ENCODE measurements around the gene CEP63.

The CEP63 gene

GRCh38 chr3:134600685-134601463, 115.0 kb downstream of the CEP63 start:
- H3K9me3 Mint-ChIP-seq, result no peaks in the 10 kb centered on the region
- H3K4me1 Mint-ChIP-seq, result peaks cover 8% of the 10 kb centered on the region
- H3K27me3 Mint-ChIP-seq, result peaks cover 16% of the 10 kb centered on the region
- ATAC-seq, result peak; percentile 57
- H3K4me3 Mint-ChIP-seq, result no peak overlapping the region
- H3K27ac Mint-ChIP-seq, result no peak overlapping the region
- no peaks in the 10 kb centered on the region for H3K36me3 Mint-ChIP-seq

GRCh38 chr3:134601539-134602439, 115.9 kb downstream of the CEP63 start:
- no peaks in the 10 kb centered on the region for H3K36me3 Mint-ChIP-seq
- peaks cover 19% of the 10 kb centered on the region for H3K27me3 Mint-ChIP-seq
- H3K4me1 Mint-ChIP-seq, result peaks cover 8% of the 10 kb centered on the region
- no peak for ATAC-seq
- H3K9me3 Mint-ChIP-seq, result no peaks in the 10 kb centered on the region
- no peak overlapping the region for H3K27ac Mint-ChIP-seq
- H3K4me3 Mint-ChIP-seq, result no peak overlapping the region

- Mint-ChIP-seq H3K4me1 (peaks cover 8% of the 10 kb centered on the region), H3K36me3 (no peaks in the 10 kb centered on the region), H3K9me3 (no peaks in the 10 kb centered on the region), H3K4me3 (no peak overlapping the region), H3K27me3 (peaks cover 19% of the 10 kb centered on the region), H3K27ac (no peak overlapping the region)
- no peak for ATAC-seq
These were observed 116.6 kb downstream of the CEP63 start for GRCh38 chr3:134602440-134602814.

GRCh38 chr3:134603480-134603879, 117.6 kb downstream of the CEP63 start:
- H3K9me3 Mint-ChIP-seq, result no peaks in the 10 kb centered on the region
- H3K4me1 Mint-ChIP-seq, result peaks cover 8% of the 10 kb centered on the region
- ATAC-seq, result no peak
- H3K27me3 Mint-ChIP-seq, result peaks cover 23% of the 10 kb centered on the region
- H3K27ac Mint-ChIP-seq, result no peak overlapping the region
- H3K4me3 Mint-ChIP-seq, result no peak overlapping the region
- H3K36me3 Mint-ChIP-seq, result no peaks in the 10 kb centered on the region

GRCh38 chr3:134603956-134604355, 118.1 kb downstream of the CEP63 start:
- Mint-ChIP-seq H3K36me3 (no peaks in the 10 kb centered on the region), H3K27ac (no peak overlapping the region), H3K9me3 (no peaks in the 10 kb centered on the region), H3K4me3 (no peak overlapping the region), H3K27me3 (peaks cover 28% of the 10 kb centered on the region), H3K4me1 (peaks cover 8% of the 10 kb centered on the region)
- no peak for ATAC-seq

GRCh38 chr3:134605556-134605955, 119.7 kb downstream of the CEP63 start:
- Mint-ChIP-seq H3K9me3 (no peaks in the 10 kb centered on the region), H3K4me3 (no peak overlapping the region), H3K4me1 (peaks cover 6% of the 10 kb centered on the region), H3K27me3 (peaks cover 34% of the 10 kb centered on the region), H3K36me3 (no peaks in the 10 kb centered on the region), H3K27ac (no peak overlapping the region)
- ATAC-seq, result no peak

GRCh38 chr3:134606033-134607025, 120.5 kb downstream of the CEP63 start:
- peaks cover 31% of the 10 kb centered on the region for H3K27me3 Mint-ChIP-seq
- H3K4me3 Mint-ChIP-seq, result no peak overlapping the region
- no peaks in the 10 kb centered on the region for H3K9me3 Mint-ChIP-seq

GRCh38 chr3:134607054-134608022, 121.5 kb downstream of the CEP63 start:
- Mint-ChIP-seq H3K27me3 (peaks cover 38% of the 10 kb centered on the region), H3K36me3 (no peaks in the 10 kb centered on the region), H3K9me3 (no peaks in the 10 kb centered on the region), H3K4me1 (no peaks in the 10 kb centered on the region), H3K27ac (no peak overlapping the region), H3K4me3 (no peak overlapping the region)
- ATAC-seq, result no peak

More at GRCh38 chr3:134606033-134607025, 120.5 kb downstream of the CEP63 start:
- no peak for ATAC-seq
- Mint-ChIP-seq H3K36me3 (no peaks in the 10 kb centered on the region), H3K4me1 (no peaks in the 10 kb centered on the region), H3K27ac (no peak overlapping the region)

- no peak for ATAC-seq
- Mint-ChIP-seq H3K36me3 (no peaks in the 10 kb centered on the region), H3K27me3 (peaks cover 45% of the 10 kb centered on the region), H3K9me3 (no peaks in the 10 kb centered on the region), H3K27ac (no peak overlapping the region), H3K4me1 (no peaks in the 10 kb centered on the region), H3K4me3 (no peak overlapping the region)
These were observed 122.3 kb downstream of the CEP63 start for GRCh38 chr3:134608023-134608770.

- H3K4me3 Mint-ChIP-seq, result no peak overlapping the region
- no peak for ATAC-seq
- no peak overlapping the region for H3K27ac Mint-ChIP-seq
- H3K4me1 Mint-ChIP-seq, result no peaks in the 10 kb centered on the region
- no peaks in the 10 kb centered on the region for H3K9me3 Mint-ChIP-seq
- H3K27me3 Mint-ChIP-seq, result peaks cover 45% of the 10 kb centered on the region
- H3K36me3 Mint-ChIP-seq, result no peaks in the 10 kb centered on the region
These were observed 123.0 kb downstream of the CEP63 start for GRCh38 chr3:134608771-134609435.

- H3K27me3 Mint-ChIP-seq, result peaks cover 45% of the 10 kb centered on the region
- no peaks in the 10 kb centered on the region for H3K4me1 Mint-ChIP-seq
- H3K4me3 Mint-ChIP-seq, result no peak overlapping the region
- no peaks in the 10 kb centered on the region for H3K9me3 Mint-ChIP-seq
- no peaks in the 10 kb centered on the region for H3K36me3 Mint-ChIP-seq
- H3K27ac Mint-ChIP-seq, result no peak overlapping the region
- no peak for ATAC-seq
These were observed 124.1 kb downstream of the CEP63 start for GRCh38 chr3:134609821-134610431.

- Mint-ChIP-seq H3K36me3 (no peaks in the 10 kb centered on the region), H3K4me1 (no peaks in the 10 kb centered on the region), H3K27ac (no peak overlapping the region), H3K9me3 (no peaks in the 10 kb centered on the region), H3K27me3 (peaks cover 41% of the 10 kb centered on the region), H3K4me3 (no peak overlapping the region)
- no peak for ATAC-seq
These were observed 124.9 kb downstream of the CEP63 start for GRCh38 chr3:134610432-134611385.
